Right lung (tissue), 10 donors: ENCODE results near the gene ACTN2. TPM values are rescaled to one million over a fixed set of nuclear protein-coding genes. Genes with fewer than 3 reads are reported as not detected.
"Not testable (repeated sequence)": the region's sequence is repeated elsewhere in the genome, so short reads cannot be mapped to it uniquely, and the experiment has no call there.

Source experiments
- DNase-seq, 2 donors: peaks; one replicate each; pipeline ENCODE4 v3.0.0-alpha.2; 2013
- long read RNA-seq, 8 donors: transcript quantifications; one replicate each; lab custom pipeline, GENCODE V29; 2026
- polyA plus RNA-seq, 5 donors: library from polyadenylated mRNA; unstranded; fragments of 120-200 nt; gene quantifications; one replicate each; pipeline versions ENCODE4 v1.2.1 to v1.2.3, GENCODE V29; 2013; ENCODE audit warnings: inconsistent platforms in 1 of 5, low replicate concordance in 1 of 5; ENCODE audit not compliant: insufficient read length in 5 of 5, insufficient read depth in 1 of 5

Gene ACTN2
- polyA plus RNA-seq, result 10 to 100 TPM in 1 of 5 donors, 1 to 10 TPM in 4; 2.3 to 59.6 (median 3.2) TPM
- long read RNA-seq, donor 1, result 0 reads
- long read RNA-seq, donor 2, result 0 reads
- long read RNA-seq, donor 3, result 0 reads
- long read RNA-seq, donor 4, partial matches to known transcripts, result 0 of 1 reads
- long read RNA-seq, donor 4, other reads (novel, unspliced or antisense), result 0 of 1 reads
- long read RNA-seq, donor 5, result 0 reads
- long read RNA-seq, donor 6, result 0 reads
- long read RNA-seq, donor 7, full-length matches to known transcripts, result 1 of 1 reads
- long read RNA-seq, donor 7, partial matches to known transcripts, result 0 of 1 reads
- long read RNA-seq, donor 7, other reads (novel, unspliced or antisense), result 0 of 1 reads
- long read RNA-seq, donor 8, result 0 reads

DNA sequence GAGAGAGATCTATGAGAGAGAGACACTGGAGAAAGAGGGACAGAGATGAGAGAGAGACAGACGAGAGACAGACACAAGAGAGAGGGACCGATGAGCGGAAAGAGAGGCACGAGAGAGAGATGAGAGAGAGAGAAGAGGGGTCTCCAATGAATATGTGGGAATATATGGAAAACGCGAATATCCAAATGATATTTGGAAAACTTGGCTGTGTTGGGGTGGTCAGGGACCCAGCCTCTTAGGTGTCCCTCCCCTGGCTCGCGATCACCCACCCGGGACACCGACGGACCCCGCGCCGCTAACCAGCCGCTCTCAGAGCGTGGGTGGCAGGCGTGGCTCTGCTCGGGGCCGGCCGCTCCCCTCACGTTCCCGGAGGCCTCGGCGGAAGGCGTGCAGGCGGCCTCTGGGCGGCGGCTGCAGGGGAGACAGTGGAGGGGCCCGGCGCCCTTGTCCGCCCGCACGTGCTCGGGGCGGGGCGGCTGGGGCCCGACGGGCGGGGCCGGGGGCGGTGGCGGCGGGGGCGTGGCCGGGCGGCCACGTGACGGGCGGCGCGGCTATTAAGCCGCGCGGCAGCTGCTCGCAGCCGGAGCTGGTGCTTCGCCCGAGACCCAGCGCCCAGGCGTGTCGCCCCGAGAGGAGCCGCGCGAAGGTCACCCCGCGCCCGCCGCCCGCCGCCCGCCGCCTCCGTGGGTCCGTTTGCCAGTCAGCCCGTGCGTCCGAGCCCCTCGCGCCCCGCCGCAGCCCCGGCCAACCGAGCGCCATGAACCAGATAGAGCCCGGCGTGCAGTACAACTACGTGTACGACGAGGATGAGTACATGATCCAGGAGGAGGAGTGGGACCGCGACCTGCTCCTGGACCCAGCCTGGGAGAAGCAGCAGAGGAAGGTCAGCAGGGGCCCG, at the start of gene ACTN2:
Gene ACTN2, plus strand, starts transcription at position 583 of the 898 bp plus-strand sequence. Its CDS starts 175 bp downstream, at position 758.
- peak; percentile 52 to 57 for DNase-seq

GRCh38 chr1:236638945-236639344, 47.4 kb upstream of the ACTN2 start:
- DNase-seq, result no peak

DNA sequence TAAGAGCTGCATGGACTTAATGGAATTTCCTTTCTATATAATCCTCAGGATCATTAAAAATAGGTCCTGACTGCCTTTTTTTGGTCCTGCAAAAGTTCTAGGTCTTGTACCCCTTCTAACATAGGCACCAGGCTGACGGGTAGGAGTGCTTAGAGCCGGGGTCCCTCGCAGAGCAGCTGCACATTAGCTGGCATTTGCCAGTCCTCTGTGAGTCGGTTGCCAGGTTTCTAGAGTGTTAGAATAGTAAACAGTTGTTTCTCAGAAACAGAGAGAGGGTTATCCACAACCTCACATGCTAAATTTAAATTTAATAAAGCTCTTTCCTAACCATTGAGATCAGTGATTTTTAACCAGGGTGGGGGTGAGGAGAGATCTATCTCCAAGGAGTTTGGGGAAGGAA, 46.6 kb upstream of the ACTN2 start:
- no peak for DNase-seq

DNA sequence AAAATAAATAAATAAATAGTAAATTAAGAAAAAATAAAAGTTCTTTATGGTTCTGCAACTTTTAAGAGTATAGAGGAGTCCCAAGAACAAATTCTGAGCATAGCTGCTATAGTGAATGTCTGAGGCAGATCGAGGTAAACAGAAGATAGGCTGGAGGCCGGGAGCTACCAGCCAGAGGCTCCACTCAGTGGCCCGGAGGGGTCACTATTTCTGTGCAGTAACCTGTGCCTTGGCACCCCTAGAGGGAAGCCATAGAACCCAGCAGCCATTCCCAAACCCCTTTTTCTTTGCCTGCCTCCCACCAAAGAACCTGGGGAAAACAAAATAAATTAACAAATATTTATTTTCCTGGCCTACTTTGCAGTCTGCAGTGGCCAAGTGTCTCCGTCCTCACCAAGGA, 43.5 kb upstream of the ACTN2 start:
- DNase-seq, result no peak

- no peak for DNase-seq
Measured at GRCh38 chr1:236645016-236645680, 41.2 kb upstream of the ACTN2 start.

- no peak for DNase-seq
Measured at GRCh38 chr1:236654511-236654910, 31.8 kb upstream of the ACTN2 start.

DNA sequence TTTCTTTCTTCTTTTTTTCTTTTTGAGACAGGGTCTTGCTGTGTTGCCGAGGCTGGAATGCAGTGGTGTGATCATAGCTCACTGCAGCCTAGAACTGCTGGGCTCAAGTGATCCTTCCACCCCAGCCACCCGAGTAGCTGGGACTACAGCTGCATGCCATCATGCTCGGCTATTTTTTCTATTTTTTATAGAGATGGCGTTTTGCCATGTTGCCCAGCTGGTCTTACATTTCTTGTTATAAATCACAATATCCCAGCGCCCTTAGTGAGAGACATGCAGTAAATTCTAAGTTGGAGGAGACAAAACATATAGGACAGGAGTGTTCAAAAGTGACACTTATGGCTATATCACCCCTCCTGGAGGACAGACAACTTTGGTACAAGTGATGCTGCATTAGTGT, 31.3 kb upstream of the ACTN2 start:
- DNase-seq, result peak; percentile 75 to 80

DNA sequence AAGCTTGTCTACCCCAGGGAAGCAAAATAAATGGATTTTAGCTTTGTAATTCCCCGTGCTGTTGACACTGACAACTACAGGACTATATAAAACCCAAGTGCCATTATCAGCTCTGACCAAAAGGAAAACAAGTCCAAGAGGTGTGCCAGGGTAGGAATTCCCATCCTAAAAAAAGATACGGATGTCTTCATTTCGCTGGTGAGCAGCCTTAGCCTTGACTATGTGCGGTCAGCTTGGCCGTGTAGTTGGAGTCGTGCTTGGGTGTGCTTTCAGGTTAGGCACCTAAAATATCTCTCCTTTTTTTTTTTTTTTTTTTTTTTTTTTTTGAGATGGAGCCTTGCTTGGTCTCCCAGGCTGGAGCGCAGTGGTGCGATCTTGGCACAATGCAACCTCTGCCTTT, 28.9 kb upstream of the ACTN2 start:
- no peak for DNase-seq

DNA sequence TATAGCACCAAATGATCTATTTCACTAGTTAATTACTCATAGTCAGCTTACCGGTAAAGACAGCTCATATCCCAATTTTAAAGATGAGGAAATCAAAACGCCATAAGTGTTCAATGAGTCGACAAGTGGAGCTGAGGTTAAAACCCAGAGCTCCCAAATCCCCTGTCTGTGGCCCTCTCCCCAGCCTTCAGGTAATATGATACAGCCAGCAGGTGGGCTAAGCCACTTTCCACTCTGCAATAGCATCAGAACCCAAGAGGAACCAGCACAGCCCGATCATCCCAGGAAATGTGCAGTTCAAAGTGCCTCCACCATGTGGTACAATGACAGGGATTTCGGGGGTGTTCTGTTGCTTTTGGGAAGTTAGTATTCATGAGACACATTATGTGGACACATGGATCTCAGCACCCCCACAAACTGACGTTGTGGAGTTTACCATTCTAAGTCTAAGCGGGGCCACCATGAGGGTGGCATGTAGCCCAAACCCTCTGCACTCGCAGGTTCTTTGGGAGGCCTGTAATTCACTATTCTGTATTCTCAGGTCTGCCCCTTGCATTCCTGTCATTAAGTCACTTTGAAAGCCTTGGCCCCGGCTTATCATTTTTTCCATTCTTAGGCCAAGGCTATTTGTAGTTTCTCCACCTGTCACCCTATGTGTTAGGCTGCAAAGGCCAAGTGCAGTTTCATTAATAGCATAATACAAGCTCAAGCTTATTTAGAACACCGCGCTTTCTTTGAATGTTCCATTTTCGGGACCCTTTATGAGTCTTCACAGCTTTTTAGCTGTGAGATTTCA, 26.3 kb upstream of the ACTN2 start:
- no peak for DNase-seq

GRCh38 chr1:236663934-236664333, 22.4 kb upstream of the ACTN2 start:
- no peak for DNase-seq

DNA sequence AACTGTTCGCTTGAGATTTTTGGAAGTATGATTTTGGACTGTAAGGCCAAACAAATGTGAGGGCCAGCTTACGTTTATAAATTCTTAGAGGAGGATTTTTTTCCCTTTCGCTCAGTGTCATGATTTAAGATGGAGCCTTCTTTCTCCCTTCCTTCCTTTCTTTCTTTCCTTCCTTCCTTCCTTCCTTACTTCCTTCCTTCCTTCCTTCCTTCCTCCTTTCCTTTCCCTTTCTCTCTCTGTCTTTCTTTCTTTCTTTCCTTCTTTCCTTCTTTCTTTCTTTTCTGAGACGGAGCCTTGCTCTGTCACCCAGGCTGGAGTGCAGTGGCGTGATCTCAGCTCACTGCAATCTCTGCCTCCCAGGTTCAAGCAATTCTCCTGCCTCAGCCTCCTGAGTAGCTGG, 17.4 kb upstream of the ACTN2 start:
- not testable (repeated sequence) for DNase-seq

DNA sequence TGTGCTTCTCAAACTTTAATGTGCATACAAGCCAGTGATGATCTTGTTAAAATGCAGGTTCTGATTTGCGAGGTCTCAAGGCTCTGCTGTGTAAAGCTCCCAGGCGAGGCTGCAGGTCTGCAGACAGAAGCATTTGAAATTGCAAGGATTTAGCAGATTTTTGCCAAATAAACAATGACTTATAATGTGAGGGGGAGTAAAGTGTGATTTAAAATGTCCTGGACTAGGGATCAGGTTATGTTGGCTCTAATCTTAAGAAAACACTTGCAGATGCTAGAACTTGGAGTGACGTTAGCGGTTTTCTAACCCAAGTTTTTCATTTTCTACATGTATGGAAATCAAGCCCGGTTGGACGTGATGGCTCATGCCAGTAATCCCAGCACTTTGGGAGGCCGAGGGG, 16.2 kb upstream of the ACTN2 start:
- DNase-seq, result no peak

GRCh38 chr1:236673289-236673919, 12.9 kb upstream of the ACTN2 start:
- peak; percentile 49 to 52 for DNase-seq

DNA sequence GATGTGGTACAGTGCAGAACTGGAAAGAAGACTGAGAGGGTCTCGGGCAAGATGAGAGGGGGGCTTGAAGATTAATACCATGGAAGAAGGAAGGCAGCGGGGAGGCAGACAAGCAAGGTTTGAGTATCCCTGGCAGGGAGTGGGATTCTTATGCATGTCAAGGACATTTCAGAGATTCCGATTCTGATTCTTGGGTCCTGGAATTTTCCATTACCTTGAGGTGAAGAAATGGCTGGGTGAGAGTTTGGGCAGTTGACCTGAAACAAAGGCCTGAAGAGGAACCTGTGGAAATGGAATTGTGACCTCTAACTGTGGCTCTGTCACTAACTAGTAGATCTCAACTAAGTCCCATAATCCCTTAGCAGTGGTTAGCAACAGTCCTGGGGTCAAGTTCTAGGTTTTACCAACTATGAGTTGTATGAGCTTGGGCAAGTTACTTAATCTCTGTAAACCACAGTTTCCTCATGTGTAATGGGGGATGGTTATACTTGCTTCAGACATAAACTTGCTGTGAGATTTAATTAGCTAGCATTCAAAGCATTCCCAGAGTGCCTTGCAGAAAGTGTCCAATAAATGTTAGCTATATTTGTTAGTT, 8.6 kb upstream of the ACTN2 start:
- no peak for DNase-seq

- DNase-seq, result no peak
Measured at GRCh38 chr1:236681219-236681618, 5.1 kb upstream of the ACTN2 start.

- DNase-seq, result no peak
Measured at GRCh38 chr1:236685205-236685916, 938 bp upstream of the ACTN2 start.

DNA sequence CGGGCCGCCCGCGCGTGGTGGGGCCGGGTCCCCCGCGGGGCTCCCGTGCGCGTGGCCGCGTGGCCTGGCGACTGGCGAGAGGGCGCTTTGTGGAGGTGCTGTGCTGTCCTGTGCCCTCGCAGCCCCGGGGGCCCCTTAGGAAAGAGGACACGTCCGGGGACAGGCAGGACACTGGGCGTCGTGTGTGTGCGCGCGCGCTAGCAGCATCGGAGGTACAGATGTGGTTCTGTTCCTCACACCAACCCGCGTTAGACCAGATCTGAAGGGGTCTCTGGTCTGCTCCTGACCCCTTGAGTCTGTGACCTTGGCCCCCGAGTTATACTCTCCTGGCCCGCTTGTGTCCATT, 489 bp downstream of the ACTN2 start:
- no peak for DNase-seq

DNA sequence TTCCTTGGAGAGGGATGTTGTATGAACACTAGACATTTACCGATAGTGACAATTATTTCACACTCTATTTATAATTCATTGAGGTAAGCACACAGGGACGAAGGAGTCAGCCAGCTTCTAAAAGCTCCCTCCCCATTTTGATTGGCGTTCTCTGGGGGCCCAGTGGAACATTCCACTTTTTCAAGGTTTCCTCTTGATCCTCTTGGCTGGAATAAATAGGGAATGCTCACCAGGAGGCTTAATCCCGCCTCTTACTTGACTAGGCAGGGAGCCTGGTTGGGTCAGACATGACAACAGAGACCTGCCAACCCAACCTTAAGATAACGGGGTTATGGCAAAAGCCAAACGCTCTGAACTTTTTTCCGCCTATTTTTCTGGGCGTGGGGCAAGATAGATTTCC, 974 bp downstream of the ACTN2 start:
- no peak for DNase-seq

DNA sequence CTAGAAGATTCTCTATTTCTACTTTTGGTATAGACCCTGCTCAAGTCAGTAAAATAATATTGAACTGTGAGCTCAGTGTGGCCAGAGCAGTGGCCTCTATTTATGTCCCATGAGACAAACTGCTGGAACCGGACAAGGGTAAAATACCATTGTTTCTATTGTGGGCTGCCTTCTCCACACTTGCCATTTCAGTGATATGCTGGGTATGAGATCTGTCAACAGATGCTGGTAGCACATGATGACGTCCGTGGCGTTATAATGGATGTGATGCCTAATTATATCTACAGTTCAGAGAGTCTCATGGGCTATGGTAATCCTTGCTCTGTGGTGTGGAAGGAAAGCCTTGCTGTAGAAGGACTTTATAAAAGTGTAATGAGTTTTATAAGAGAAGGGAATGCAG, 2.4 kb downstream of the ACTN2 start:
- no peak for DNase-seq
